H1 (cell line): ENCODE measurements around the gene SLC22A3. TPM values are rescaled to one million over a fixed set of nuclear protein-coding genes. Genes with fewer than 3 reads are reported as not detected.

ENCODE experiments used
- CTCF ChIA-PET: fragments of 300-600 bp; sonication (Branson Sonifier 250); formaldehyde crosslinking; loops from one replicate; lab custom pipeline; 2021; ENCODE audit not compliant: partially characterized antibody; lab: Charles Lee
- POLR2A ChIA-PET: fragments of 300-600 bp; sonication (Branson Sonifier 250); formaldehyde crosslinking; loops from one replicate; lab custom pipeline; 2021; ENCODE audit warnings: inconsistent platforms; ENCODE audit not compliant: partially characterized antibody; lab: Charles Lee
- DNase-seq, 2 experiments: peaks; one replicate each; pipeline versions ENCODE4 v3.0.0 to v3.0.0-alpha.2; 2010 to 2022; ENCODE audit warnings: low spot score in 2 of 2, low read depth in 1 of 2, mixed read lengths in 1 of 2
- FAIRE-seq: peaks from 2 replicates; lab custom pipeline; 2011; peaks lifted over from hg19 to GRCh38; lab: Jason Lieb, UNC
- H2AFZ ChIP-seq: 2 replicates; pipeline ENCODE4 v1.8.1; 2012; ENCODE audit warnings: low read length, inconsistent platforms
- H2AK5ac ChIP-seq: 2 replicates; pipeline ENCODE4 v1.6.1; 2013; ENCODE audit warnings: low read depth, low read length
- H2BK120ac ChIP-seq: replicated peaks from 2 replicates; pipeline ENCODE3; 2013; ENCODE audit warnings: low read depth, low read length, inconsistent platforms
- H2BK12ac ChIP-seq: 2 replicates; pipeline ENCODE4 v1.6.1; 2013; ENCODE audit warnings: low read depth, low read length
- H2BK15ac ChIP-seq: 2 replicates; pipeline ENCODE4 v1.6.1; 2013; ENCODE audit warnings: low read length
- H2BK20ac ChIP-seq: 2 replicates; pipeline ENCODE4 v1.6.1; 2013; ENCODE audit warnings: low read length
- H2BK5ac ChIP-seq: 2 replicates; pipeline ENCODE4 v1.6.1; 2013; ENCODE audit warnings: low read depth, low read length
- H3K14ac ChIP-seq: 2 replicates; pipeline ENCODE4 v1.6.1; 2013; ENCODE audit warnings: inconsistent platforms; ENCODE audit not compliant: insufficient read length
- H3K18ac ChIP-seq: 2 replicates; pipeline ENCODE4 v1.6.1; 2013; ENCODE audit warnings: low read length; ENCODE audit errors: extremely low read depth
- H3K23ac ChIP-seq: 2 replicates; pipeline ENCODE4 v1.6.1; 2013; ENCODE audit warnings: inconsistent platforms; ENCODE audit not compliant: insufficient read length
- H3K23me2 ChIP-seq: 2 replicates; pipeline ENCODE4 v1.6.1; 2013; ENCODE audit warnings: low read depth, low read length
- H3K27ac ChIP-seq: 2 replicates; pipeline ENCODE4 v1.6.1; 2011; ENCODE audit warnings: low read depth, low read length, inconsistent platforms
- H3K27me3 ChIP-seq, 4 experiments: replicated peaks in 1 of 4; 1 replicate in 1 of 4; 2 replicates in 3 of 4; pipeline versions ENCODE4 v1.6.1 to v1.8.1; 2011 to 2013; ENCODE audit warnings: low read length in 3 of 4, mild to moderate bottlenecking in 3 of 4, inconsistent platforms in 2 of 4, mixed read lengths in 2 of 4, moderate library complexity in 1 of 4; ENCODE audit not compliant: control insufficient read depth in 3 of 4, insufficient read depth in 3 of 4; ENCODE audit errors: extremely low read depth in 1 of 4
- H3K36me3 ChIP-seq, 4 experiments: 2 replicates each; pipeline versions ENCODE4 v1.6.1 to v1.8.1; 2011 to 2013; ENCODE audit warnings: mild to moderate bottlenecking in 4 of 4, low read length in 3 of 4, moderate library complexity in 2 of 4, control low read depth in 1 of 4, inconsistent platforms in 1 of 4; ENCODE audit not compliant: insufficient read depth in 4 of 4, control insufficient read depth in 2 of 4
- H3K4ac ChIP-seq: replicated peaks from 2 replicates; pipeline ENCODE3; 2013; ENCODE audit warnings: low read length, low read depth, mixed read lengths, inconsistent platforms; ENCODE audit not compliant: insufficient read length
- H3K4me1 ChIP-seq, 4 experiments: replicated peaks in 1 of 4; 1 replicate in 1 of 4; 2 replicates in 3 of 4; pipeline versions ENCODE4 v1.6.1 to v1.8.1; 2011 to 2013; ENCODE audit warnings: low read length in 3 of 4, inconsistent platforms in 2 of 4, mixed read lengths in 1 of 4; ENCODE audit not compliant: insufficient read depth in 4 of 4, control insufficient read depth in 3 of 4
- H3K4me2 ChIP-seq, 2 experiments: 2 replicates each; pipeline versions ENCODE4 v1.6.1 to v1.8.1; 2011 to 2013; ENCODE audit warnings: low read depth in 2 of 2, low read length in 2 of 2, control low read depth in 1 of 2, inconsistent platforms in 1 of 2, mild to moderate bottlenecking in 1 of 2; ENCODE audit not compliant: insufficient read depth in 1 of 2
- H3K4me3 ChIP-seq, 4 experiments: fragments of 200-600, 300-600 bp in 1 of 4; sonication (generic), shearing (Covaris generic), sonication (Bioruptor Twin) in 1 of 4; 2 replicates each; pipeline versions ENCODE4 v1.5.1 to v1.8.1; 2011 to 2016; ENCODE audit warnings: low read length in 4 of 4, low read depth in 3 of 4, control low read depth in 2 of 4, inconsistent platforms in 2 of 4, mild to moderate bottlenecking in 2 of 4, mixed read lengths in 1 of 4, moderate library complexity in 1 of 4; ENCODE audit not compliant: insufficient read depth in 2 of 4; ENCODE audit errors: extremely low read depth in 1 of 4
- H3K56ac ChIP-seq: replicated peaks from 2 replicates; pipeline ENCODE3; 2013; ENCODE audit warnings: low read depth, mild to moderate bottlenecking, mixed read lengths, low read length, inconsistent platforms; ENCODE audit not compliant: insufficient read length
- H3K79me1 ChIP-seq: 2 replicates; pipeline ENCODE4 v1.6.1; 2013; ENCODE audit warnings: low read depth, low read length, control low read depth
- H3K79me2 ChIP-seq, 2 experiments: 2 replicates each; pipeline versions ENCODE4 v1.6.1 to v1.8.1; 2012 to 2013; ENCODE audit warnings: low read length in 2 of 2, mild to moderate bottlenecking in 2 of 2, inconsistent platforms in 1 of 2; ENCODE audit not compliant: insufficient read depth in 2 of 2, control insufficient read depth in 1 of 2
- H3K9ac ChIP-seq, 4 experiments: replicated peaks in 1 of 4; 1 replicate in 1 of 4; 2 replicates in 3 of 4; pipeline versions ENCODE4 v1.6.1 to v1.8.1; 2011 to 2013; ENCODE audit warnings: low read depth in 3 of 4, low read length in 3 of 4, control low read depth in 2 of 4, mild to moderate bottlenecking in 2 of 4, moderate library complexity in 2 of 4, inconsistent platforms in 1 of 4; ENCODE audit errors: extremely low read depth in 1 of 4
- H3K9me3 ChIP-seq, 2 experiments: 2 replicates each; pipeline versions ENCODE4 v1.6.1 to v1.8.1; 2012 to 2013; ENCODE audit warnings: mild to moderate bottlenecking in 2 of 2, moderate library complexity in 2 of 2, control low read depth in 1 of 2, inconsistent platforms in 1 of 2, low read depth in 1 of 2, low read length in 1 of 2, mixed read lengths in 1 of 2; ENCODE audit not compliant: insufficient read depth in 2 of 2
- H4K20me1 ChIP-seq, 2 experiments: replicated peaks in 1 of 2; 2 replicates each; pipeline versions ENCODE3 to v1.8.1; 2011 to 2013; ENCODE audit warnings: inconsistent platforms in 2 of 2, low read length in 2 of 2, mild to moderate bottlenecking in 1 of 2; ENCODE audit not compliant: insufficient read depth in 2 of 2, control insufficient read depth in 1 of 2
- H4K5ac ChIP-seq: 2 replicates; pipeline ENCODE4 v1.6.1; 2013; ENCODE audit warnings: low read length, low read depth, mixed read lengths, inconsistent platforms; ENCODE audit not compliant: insufficient read length
- H4K8ac ChIP-seq: 2 replicates; pipeline ENCODE4 v1.8.0; 2013; ENCODE audit warnings: mild to moderate bottlenecking, moderate library complexity, low read length, inconsistent platforms; ENCODE audit not compliant: insufficient read depth; ENCODE audit errors: extremely low read depth
- H4K91ac ChIP-seq: replicated peaks from 2 replicates; pipeline ENCODE3; 2013; ENCODE audit warnings: low read length, mixed read lengths, inconsistent platforms; ENCODE audit not compliant: insufficient read length
- BRCA1 ChIP-seq: IDR thresholded peaks from 2 replicates; pipeline ENCODE4 v1.6.1; 2012; ENCODE audit warnings: low read depth, low read length, improper control_type of control experiment
- GTF2F1 ChIP-seq: IDR thresholded peaks from 2 replicates; pipeline ENCODE4 v1.6.1; 2012; ENCODE audit warnings: low read depth, low read length, improper control_type of control experiment, borderline replicate concordance
- HDAC2 ChIP-seq, 2 experiments: fragments of 300-600 bp in 1 of 2; sonication (generic) in 1 of 2; IDR thresholded peaks; 2 replicates each; pipeline ENCODE4 v1.6.1; 2011 to 2012; ENCODE audit warnings: low read depth in 2 of 2, low read length in 2 of 2, mild to moderate bottlenecking in 2 of 2, moderate library complexity in 2 of 2, borderline replicate concordance in 1 of 2, inconsistent platforms in 1 of 2
- JUND ChIP-seq: IDR thresholded peaks from 2 replicates; pipeline ENCODE4 v1.6.1; 2011; ENCODE audit warnings: mild to moderate bottlenecking, improper control_type of control experiment, low read length
- KDM4A ChIP-seq: IDR thresholded peaks from one replicate; pipeline ENCODE4 v1.7.1; 2012; ENCODE audit warnings: low read depth, mild to moderate bottlenecking, moderate library complexity, low read length, inconsistent platforms; ENCODE audit not compliant: severe bottlenecking
- MAX ChIP-seq: IDR thresholded peaks from 2 replicates; pipeline ENCODE4 v1.6.1; 2012; ENCODE audit warnings: inconsistent platforms
- SP4 ChIP-seq: IDR thresholded peaks from 2 replicates; pipeline ENCODE4 v1.6.1; 2012; ENCODE audit warnings: low read length, inconsistent platforms
- YY1 ChIP-seq: IDR thresholded peaks from 2 replicates; pipeline ENCODE4 v1.6.1; 2011; ENCODE audit warnings: low read depth, mild to moderate bottlenecking, low read length
- WGBS, 2 experiments: shearing (Covaris generic) in 1 of 2; methylation state at CpG; one replicate each; pipeline versions ENCODE4 v1.1.6 to v1.1.7; 2013 to 2015; ENCODE audit warnings: low lambda C conversion rate in 2 of 2, mixed read lengths in 2 of 2, inconsistent platforms in 1 of 2, low coverage in 1 of 2, missing lambda C conversion rate in 1 of 2; ENCODE audit not compliant: insufficient replicate concordance in 2 of 2, insufficient coverage in 1 of 2, insufficient read length in 1 of 2; ENCODE audit errors: extremely low coverage in 1 of 2, missing lambda C conversion rate in 1 of 2; 5-methylcytosine and 5-hydroxymethylcytosine counted together
- polyA plus RNA-seq, 7 experiments: library from polyadenylated mRNA; depleted of rRNA in 3 of 7; stranded (reverse) in 5 of 7; unstranded in 2 of 7; fragments of >200 nt in 5 of 7; fragments of 200-250 nt in 2 of 7; gene quantifications; 1 replicate in 5 of 7; 2 replicates in 1 of 7; 4 replicates in 1 of 7; pipeline versions ENCODE4 v1.2.1 to v1.2.3, GENCODE V29; 2011 to 2013; ENCODE audit warnings: missing spikeins in 2 of 7, mixed read lengths in 2 of 7
- total RNA-seq: library from RNA; stranded (reverse); fragmentation: NEBNext Ultra II Directional; extraction: Animal tissue kit (Norgen Biotek cat#: 25700); gene quantifications from 2 replicates; pipeline ENCODE4 v1.2.1, GENCODE V29; 2021

The SLC22A3 gene
- total and polyA plus RNA-seq, 2 of the 8 experiments (the other 6 are each of a cell fraction or from before 2014, with no cell fraction given): 1.0 to 2.9 TPM

- FAIRE-seq: no peak
- CTCF ChIA-PET: interaction anchor here (0.6 to 4.2 kb wide), 42 partner anchors 9 to 595 kb away, joined by 3 to 40 read pairs (median 4); no protein-coding TSS in a partner anchor
Measured at GRCh38 chr6:160456214-160456546, 108.0 kb downstream of the SLC22A3 start.

More at GRCh38 chr6:160456214-160456546, 108.0 kb downstream of the SLC22A3 start:
- H3K4ac ChIP-seq: no peak overlapping the region
- no peaks in the 10 kb centered on the region for H3K79me2 ChIP-seq
- H2AFZ ChIP-seq: no peak overlapping the region
- no peaks in the 10 kb centered on the region for H3K9me3 ChIP-seq
- H3K27me3 ChIP-seq: no peaks in the 10 kb centered on the region
- DNase-seq: no peak
- peaks cover 5% of the 10 kb centered on the region; the same call in 1 of the 2 replicates for H3K23me2 ChIP-seq
- POLR2A ChIA-PET: no interaction called here
- TF ChIP-seq JUND: no peak
- TF ChIP-seq MAX: no peak
- TF ChIP-seq SP4: no peak
- TF ChIP-seq BRCA1: no peak
- no peak for TF ChIP-seq HDAC2 (IDR thresholded peaks at IDR 0.05; ENCODE audit: borderline replicate concordance in 1 of 2, low read depth in 2 of 2, low read length in 2 of 2)
- TF ChIP-seq YY1: no peak
- TF ChIP-seq GTF2F1: no peak
- TF ChIP-seq KDM4A: no peak
- H3K79me1 ChIP-seq: no peaks in the 10 kb centered on the region
- no peak overlapping the region for H3K18ac ChIP-seq
- no peak overlapping the region for H3K9ac ChIP-seq
- H4K91ac ChIP-seq: no peak overlapping the region
- H3K4me1 ChIP-seq: peaks cover 0 to 3% (median 0%) of the 10 kb centered on the region in 4 experiments; a peak in 2 of 7 replicates
- H2AK5ac ChIP-seq: no peak overlapping the region
- no peak overlapping the region for H3K4me2 ChIP-seq
- H3K4me3 ChIP-seq: no peak overlapping the region
- peaks cover 0 to 3% of the 10 kb centered on the region in 2 experiments for H4K20me1 ChIP-seq
- no peaks in the 10 kb centered on the region for H3K36me3 ChIP-seq
- H2BK120ac ChIP-seq: no peak overlapping the region
- no peak overlapping the region for H2BK15ac ChIP-seq
- no peak overlapping the region for H3K27ac ChIP-seq
- H2BK12ac ChIP-seq: no peak overlapping the region
- no peak overlapping the region for H4K8ac ChIP-seq
- no peak overlapping the region for H3K23ac ChIP-seq
- no peak overlapping the region for H4K5ac ChIP-seq
- H3K14ac ChIP-seq: no peak overlapping the region
- H2BK5ac ChIP-seq: no peak overlapping the region
- no peak overlapping the region for H3K56ac ChIP-seq
- 64% methylated on average over 3 of the region's 3 CpGs; no CpG with 5 or more reads in 1 of the 2 experiments for WGBS, 2 experiments
- no peak overlapping the region for H2BK20ac ChIP-seq
